NB4 (cell line): Measurements from ENCODE around the gene SRRM2.

ENCODE experiments used
- DNase-seq: peaks from one replicate; pipeline ENCODE4 v3.0.0; 2010; ENCODE audit warnings: low read depth
- H3K4me3 ChIP-seq: one replicate; pipeline ENCODE4 v1.5.1; 2011; ENCODE audit warnings: mild to moderate bottlenecking, low read depth, low read length, moderate library complexity
- CTCF ChIP-seq: IDR thresholded peaks from one replicate; pipeline ENCODE4 v1.5.1; 2012; ENCODE audit warnings: low read depth, low read length
- MYC ChIP-seq: IDR thresholded peaks from 2 replicates; pipeline ENCODE4 v1.6.1; 2011; ENCODE audit warnings: low read depth, low read length
- POLR2A ChIP-seq: IDR thresholded peaks from 2 replicates; pipeline ENCODE4 v1.6.1; 2011; ENCODE audit warnings: mild to moderate bottlenecking; ENCODE audit not compliant: insufficient read length; ENCODE audit errors: extremely low read depth
- TF ChIP-seq, protein P1 (sequence below): IDR thresholded peaks from 2 replicates; pipeline ENCODE4 v1.6.1; 2011; ENCODE audit warnings: low read depth, low read length

SRRM2 gene

DNA sequence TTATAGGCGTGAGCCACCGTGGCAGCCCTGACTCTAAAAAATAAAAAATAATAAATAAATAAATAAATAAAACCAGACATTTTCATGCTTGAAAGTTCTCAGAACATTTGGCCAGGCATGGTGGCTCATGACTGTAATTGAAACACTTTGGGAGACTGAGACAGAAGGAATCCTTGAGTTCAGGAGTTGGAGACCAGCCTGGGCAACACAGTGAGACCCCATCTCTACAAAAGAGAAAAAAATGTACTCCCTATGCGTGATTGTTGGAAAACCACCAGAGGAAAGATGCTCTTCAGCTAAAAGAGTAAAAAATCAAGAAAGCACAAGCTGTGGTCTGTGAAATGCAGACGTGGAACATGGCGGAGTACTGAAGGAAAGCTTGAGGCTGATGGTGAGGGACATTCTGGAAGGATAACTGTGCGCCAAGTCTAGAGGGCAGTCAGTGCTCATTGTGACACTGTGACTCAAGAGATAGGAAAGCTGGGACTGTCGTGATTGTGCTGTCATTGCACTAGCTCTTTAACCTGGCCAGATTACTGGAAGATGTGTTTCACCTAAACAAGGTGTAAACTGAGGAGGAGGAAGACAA, 28.3 kb upstream of the SRRM2 start:
- no peak overlapping the region for H3K4me3 ChIP-seq
- TF ChIP-seq POLR2A: no peak
- no peak for TF ChIP-seq CTCF
- no peak for TF ChIP-seq MYC
- TF ChIP-seq, protein P1, sequence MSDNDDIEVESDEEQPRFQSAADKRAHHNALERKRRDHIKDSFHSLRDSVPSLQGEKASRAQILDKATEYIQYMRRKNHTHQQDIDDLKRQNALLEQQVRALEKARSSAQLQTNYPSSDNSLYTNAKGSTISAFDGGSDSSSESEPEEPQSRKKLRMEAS: no peak
- no peak for DNase-seq

DNA sequence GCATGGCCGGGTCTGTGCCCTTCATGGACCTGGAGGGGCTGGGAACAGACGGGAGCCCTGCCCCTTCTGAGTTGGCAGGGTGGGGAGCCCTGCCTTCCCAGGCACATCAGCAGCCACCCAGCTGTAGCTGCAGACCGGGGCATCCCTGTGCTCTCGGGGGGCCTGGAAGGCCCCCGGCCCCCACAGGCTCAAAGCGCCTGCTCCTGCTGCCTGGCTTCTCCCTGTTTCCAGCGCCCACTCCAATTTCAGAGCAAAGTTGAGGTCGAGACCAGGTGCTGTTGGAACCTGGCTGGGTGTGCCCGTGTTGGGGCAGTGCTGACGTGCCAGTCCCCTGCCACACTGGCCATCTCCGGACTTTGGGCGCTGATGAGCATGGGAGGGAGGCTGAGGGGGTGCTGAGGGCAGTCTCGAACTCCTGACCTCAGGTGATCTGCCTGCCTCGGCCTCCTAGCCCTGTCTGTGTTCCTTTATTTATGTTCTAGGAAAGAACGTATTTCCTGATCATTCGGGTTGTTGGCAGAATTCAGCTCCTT, 27.6 kb upstream of the SRRM2 start:
- TF ChIP-seq CTCF: no peak
- TF ChIP-seq MYC: no peak
- TF ChIP-seq, protein P1: no peak
- no peak for TF ChIP-seq POLR2A
- no peak overlapping the region for H3K4me3 ChIP-seq
- DNase-seq: no peak

DNA sequence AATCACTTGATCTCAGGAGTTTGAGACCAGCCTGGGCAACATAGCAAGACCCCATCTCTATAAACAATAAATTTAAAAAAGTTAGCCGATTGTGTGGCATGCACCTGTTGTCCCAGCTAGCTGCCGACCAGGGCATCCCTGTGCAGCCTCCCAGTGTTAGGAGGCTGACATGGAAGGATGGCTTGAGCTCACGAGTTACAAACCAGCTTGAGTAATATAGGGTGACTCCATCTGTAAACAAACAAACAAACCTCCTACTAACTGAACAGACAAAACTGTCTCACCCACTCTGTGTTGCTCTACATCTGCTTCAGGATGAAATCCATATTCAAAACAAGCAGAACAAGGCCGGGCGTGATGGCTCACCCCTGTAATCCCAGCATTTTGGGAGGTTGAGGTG, 25.5 kb upstream of the SRRM2 start:
- no peak overlapping the region for H3K4me3 ChIP-seq
- DNase-seq: no peak
- TF ChIP-seq POLR2A: no peak
- TF ChIP-seq, protein P1: no peak
- TF ChIP-seq MYC: no peak
- no peak for TF ChIP-seq CTCF

GRCh38 chr16:2728034-2728433, 24.4 kb upstream of the SRRM2 start:
- H3K4me3 ChIP-seq: no peak overlapping the region
- DNase-seq: no peak
- TF ChIP-seq POLR2A (no peak), MYC (no peak)
- TF ChIP-seq, protein P1: no peak

- no peak for DNase-seq
- H3K4me3 ChIP-seq: no peak overlapping the region
- TF ChIP-seq POLR2A (no peak), CTCF (no peak), MYC (no peak)
- TF ChIP-seq, protein P1: no peak
Measured at GRCh38 chr16:2734844-2735515, 17.5 kb upstream of the SRRM2 start.

GRCh38 chr16:2736476-2737237, 15.8 kb upstream of the SRRM2 start:
- no peak for DNase-seq
- no peak overlapping the region for H3K4me3 ChIP-seq
- TF ChIP-seq CTCF (no peak), MYC (no peak), POLR2A (no peak)
- TF ChIP-seq, protein P1: no peak
